CD14-positive monocyte (primary cell): ENCODE measurements around the gene L3MBTL3. TPM values are rescaled to one million over a fixed set of nuclear protein-coding genes. Genes with fewer than 3 reads are reported as not detected.

ENCODE experiments used
- DNase-seq, 3 donors: peaks; one replicate each; pipeline ENCODE4 v3.0.0-alpha.2; 2011 to 2022
- H2AFZ ChIP-seq: 2 replicates; pipeline ENCODE4 v1.6.0; 2012; ENCODE audit warnings: mild to moderate bottlenecking, low read depth, low read length, inconsistent platforms; ENCODE audit not compliant: insufficient read depth, poor library complexity, severe bottlenecking
- H3K27ac ChIP-seq, 2 donors: 1 replicate in 1 of 2; 2 replicates in 1 of 2; pipeline ENCODE4 v1.5.1; 2012 to 2013; ENCODE audit warnings: low read length in 2 of 2, control low read depth in 1 of 2, inconsistent platforms in 1 of 2, low read depth in 1 of 2, mild to moderate bottlenecking in 1 of 2
- H3K27me3 ChIP-seq, 2 donors: one replicate each; pipeline versions ENCODE4 v1.6.0 to v1.6.1; 2011 to 2013; ENCODE audit warnings: low read length in 2 of 2; ENCODE audit not compliant: control insufficient read depth in 2 of 2, insufficient read depth in 2 of 2
- H3K36me3 ChIP-seq, 2 donors: replicated peaks in 1 of 2; 1 replicate in 1 of 2; 2 replicates in 1 of 2; pipeline versions ENCODE4 v1.5.1 to v1.6.1; 2012 to 2013; ENCODE audit warnings: low read length in 2 of 2, control low read depth in 1 of 2, inconsistent platforms in 1 of 2, mild to moderate bottlenecking in 1 of 2; ENCODE audit not compliant: insufficient read depth in 2 of 2, control insufficient read depth in 1 of 2
- H3K4me1 ChIP-seq, 2 donors: 1 replicate in 1 of 2; 2 replicates in 1 of 2; pipeline versions ENCODE4 v1.5.1 to v1.6.1; 2012 to 2013; ENCODE audit warnings: low read length in 2 of 2, control low read depth in 1 of 2, inconsistent platforms in 1 of 2, mild to moderate bottlenecking in 1 of 2, moderate library complexity in 1 of 2; ENCODE audit not compliant: insufficient read depth in 2 of 2, control insufficient read depth in 1 of 2
- H3K4me2 ChIP-seq: replicated peaks from 2 replicates; pipeline ENCODE3; 2012; ENCODE audit warnings: low read length, moderate library complexity, mild to moderate bottlenecking; ENCODE audit not compliant: poor library complexity, severe bottlenecking; ENCODE audit errors: extremely low read depth
- H3K4me3 ChIP-seq, 3 experiments: fragments of 200-600 bp in 1 of 3; sonication (generic) in 1 of 3; replicated peaks in 1 of 3; 1 replicate in 2 of 3; 2 replicates in 1 of 3; pipeline ENCODE4 v1.5.1; 2011 to 2013; ENCODE audit warnings: low read length in 3 of 3, mild to moderate bottlenecking in 3 of 3, control low read depth in 2 of 3, low read depth in 2 of 3, inconsistent platforms in 1 of 3, moderate library complexity in 1 of 3
- H3K79me2 ChIP-seq: 2 replicates; pipeline ENCODE4 v1.6.0; 2012; ENCODE audit warnings: mild to moderate bottlenecking, control low read depth, inconsistent platforms, low read length, moderate library complexity; ENCODE audit not compliant: insufficient read depth
- H3K9ac ChIP-seq: 2 replicates; pipeline ENCODE4 v1.6.0; 2017; ENCODE audit warnings: low read length, mild to moderate bottlenecking; ENCODE audit not compliant: insufficient read depth, poor library complexity, severe bottlenecking
- H3K9me3 ChIP-seq, 2 donors: replicated peaks in 1 of 2; 1 replicate in 1 of 2; 2 replicates in 1 of 2; pipeline versions ENCODE4 v1.5.1 to v1.6.1; 2012 to 2013; ENCODE audit warnings: low read length in 2 of 2, control low read depth in 1 of 2; ENCODE audit not compliant: control insufficient read depth in 1 of 2, insufficient read depth in 1 of 2
- H4K20me1 ChIP-seq: 2 replicates; pipeline ENCODE4 v1.6.0; 2012; ENCODE audit warnings: mild to moderate bottlenecking, low read length, control low read depth, moderate library complexity; ENCODE audit not compliant: insufficient read depth
- H3K27ac Mint-ChIP-seq, 7 donors: one replicate each; pipeline ENCODE4 v1.8.0; 2020; ENCODE audit warnings: mild to moderate bottlenecking in 7 of 7, mixed read lengths in 7 of 7, moderate library complexity in 6 of 7, inconsistent platforms in 2 of 7
- H3K27me3 Mint-ChIP-seq, 3 donors: one replicate each; pipeline ENCODE4 v1.8.0; 2021 to 2022; ENCODE audit warnings: low read depth in 3 of 3, mild to moderate bottlenecking in 3 of 3, mixed read lengths in 3 of 3, moderate library complexity in 3 of 3, inconsistent platforms in 1 of 3
- H3K36me3 Mint-ChIP-seq, 2 donors: one replicate each; pipeline ENCODE4 v1.8.0; 2020; ENCODE audit warnings: mixed read lengths in 2 of 2, inconsistent platforms in 1 of 2, mild to moderate bottlenecking in 1 of 2
- H3K4me1 Mint-ChIP-seq: one replicate; pipeline ENCODE4 v1.8.0; 2020; ENCODE audit warnings: mild to moderate bottlenecking, mixed read lengths
- H3K4me3 Mint-ChIP-seq, 2 donors: one replicate each; pipeline ENCODE4 v1.8.0; 2020; ENCODE audit warnings: mild to moderate bottlenecking in 2 of 2, mixed read lengths in 2 of 2, moderate library complexity in 1 of 2
- H3K9me3 Mint-ChIP-seq, 7 donors: one replicate each; pipeline ENCODE4 v1.8.0; 2020 to 2022; ENCODE audit warnings: mixed read lengths in 7 of 7, mild to moderate bottlenecking in 6 of 7, moderate library complexity in 6 of 7, inconsistent platforms in 2 of 7
- WGBS: methylation state at CpG from one replicate; pipeline ENCODE4 v1.1.5; 2013; ENCODE audit warnings: missing lambda C conversion rate; ENCODE audit not compliant: insufficient coverage; 5-methylcytosine and 5-hydroxymethylcytosine counted together
- intact Hi-C, 2 donors: fragments of 100-400 bp; cut with micrococcal nuclease; formaldehyde crosslinking; loops; one replicate each; pipeline versions ENCODE4 v1.15.0 to v1.15.1; 2023
- polyA plus RNA-seq, 3 donors: library from polyadenylated mRNA; depleted of rRNA in 1 of 3; unstranded in 2 of 3; stranded (reverse) in 1 of 3; fragments of 300-500 nt in 2 of 3; fragments of >200 nt in 1 of 3; fragmentation: Illumina TruSeq in 2 of 3; gene quantifications; 1 replicate in 2 of 3; 2 replicates in 1 of 3; pipeline ENCODE4 v1.2.3, GENCODE V29; 2012 to 2021
- TF ChIP-seq, protein P1 (sequence below): fragments of 200-600 bp; IDR thresholded peaks from one replicate; pipeline ENCODE4 v1.8.0; 2022; ENCODE audit warnings: antibody characterized with exemption, mild to moderate bottlenecking

L3MBTL3 gene
- polyA plus RNA-seq, 3 donors: 2.1 to 8.0 (median 3.7) TPM

DNA sequence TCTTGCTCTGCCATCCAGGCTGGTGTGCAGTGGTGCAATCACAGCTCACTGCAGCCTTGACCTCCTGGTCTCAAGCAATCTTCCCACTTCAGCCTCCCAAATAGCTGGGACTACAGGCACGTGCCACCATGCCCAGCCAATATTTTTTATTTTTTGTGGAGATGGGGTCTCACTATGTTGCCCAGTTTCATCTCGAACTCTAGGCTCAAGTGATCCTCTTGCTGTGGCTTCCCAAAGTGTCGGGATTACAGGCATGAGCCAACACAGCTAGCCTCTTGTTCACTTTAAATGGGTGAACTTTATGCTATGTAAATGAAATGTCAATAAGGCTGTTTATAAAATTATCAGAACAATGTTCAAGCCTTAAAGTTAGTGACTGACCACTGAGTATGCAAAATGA, 167.3 kb downstream of the L3MBTL3 start:
- Histone ChIP-seq H3K36me3 (no peaks in the 10 kb centered on the region), H3K4me2 (no peak overlapping the region), H3K9me3 (no peaks in the 10 kb centered on the region), H3K27ac (no peak overlapping the region), H3K9ac (no peak overlapping the region), H2AFZ (no peak overlapping the region), H3K4me3 (no peak overlapping the region), H4K20me1 (no peaks in the 10 kb centered on the region), H3K27me3 (no peaks in the 10 kb centered on the region), H3K79me2 (no peaks in the 10 kb centered on the region), H3K4me1 (peaks cover 2 to 4% of the 10 kb centered on the region in 2 donors)
- TF ChIP-seq, protein P1, sequence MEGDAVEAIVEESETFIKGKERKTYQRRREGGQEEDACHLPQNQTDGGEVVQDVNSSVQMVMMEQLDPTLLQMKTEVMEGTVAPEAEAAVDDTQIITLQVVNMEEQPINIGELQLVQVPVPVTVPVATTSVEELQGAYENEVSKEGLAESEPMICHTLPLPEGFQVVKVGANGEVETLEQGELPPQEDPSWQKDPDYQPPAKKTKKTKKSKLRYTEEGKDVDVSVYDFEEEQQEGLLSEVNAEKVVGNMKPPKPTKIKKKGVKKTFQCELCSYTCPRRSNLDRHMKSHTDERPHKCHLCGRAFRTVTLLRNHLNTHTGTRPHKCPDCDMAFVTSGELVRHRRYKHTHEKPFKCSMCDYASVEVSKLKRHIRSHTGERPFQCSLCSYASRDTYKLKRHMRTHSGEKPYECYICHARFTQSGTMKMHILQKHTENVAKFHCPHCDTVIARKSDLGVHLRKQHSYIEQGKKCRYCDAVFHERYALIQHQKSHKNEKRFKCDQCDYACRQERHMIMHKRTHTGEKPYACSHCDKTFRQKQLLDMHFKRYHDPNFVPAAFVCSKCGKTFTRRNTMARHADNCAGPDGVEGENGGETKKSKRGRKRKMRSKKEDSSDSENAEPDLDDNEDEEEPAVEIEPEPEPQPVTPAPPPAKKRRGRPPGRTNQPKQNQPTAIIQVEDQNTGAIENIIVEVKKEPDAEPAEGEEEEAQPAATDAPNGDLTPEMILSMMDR: no peak
- no peak overlapping the region for H3K27ac Mint-ChIP-seq
- H3K4me1 Mint-ChIP-seq: peaks cover 13% of the 10 kb centered on the region
- no peaks in the 10 kb centered on the region for H3K36me3 Mint-ChIP-seq
- H3K9me3 Mint-ChIP-seq: peaks cover 0 to 3% (median 0%) of the 10 kb centered on the region in 7 donors
- DNase-seq: no peak
- intact Hi-C loops: no loop called here
- WGBS: 100% methylated on average over 2 of the region's 3 CpGs
- no peaks in the 10 kb centered on the region for H3K27me3 Mint-ChIP-seq
- no peak overlapping the region for H3K4me3 Mint-ChIP-seq

DNA sequence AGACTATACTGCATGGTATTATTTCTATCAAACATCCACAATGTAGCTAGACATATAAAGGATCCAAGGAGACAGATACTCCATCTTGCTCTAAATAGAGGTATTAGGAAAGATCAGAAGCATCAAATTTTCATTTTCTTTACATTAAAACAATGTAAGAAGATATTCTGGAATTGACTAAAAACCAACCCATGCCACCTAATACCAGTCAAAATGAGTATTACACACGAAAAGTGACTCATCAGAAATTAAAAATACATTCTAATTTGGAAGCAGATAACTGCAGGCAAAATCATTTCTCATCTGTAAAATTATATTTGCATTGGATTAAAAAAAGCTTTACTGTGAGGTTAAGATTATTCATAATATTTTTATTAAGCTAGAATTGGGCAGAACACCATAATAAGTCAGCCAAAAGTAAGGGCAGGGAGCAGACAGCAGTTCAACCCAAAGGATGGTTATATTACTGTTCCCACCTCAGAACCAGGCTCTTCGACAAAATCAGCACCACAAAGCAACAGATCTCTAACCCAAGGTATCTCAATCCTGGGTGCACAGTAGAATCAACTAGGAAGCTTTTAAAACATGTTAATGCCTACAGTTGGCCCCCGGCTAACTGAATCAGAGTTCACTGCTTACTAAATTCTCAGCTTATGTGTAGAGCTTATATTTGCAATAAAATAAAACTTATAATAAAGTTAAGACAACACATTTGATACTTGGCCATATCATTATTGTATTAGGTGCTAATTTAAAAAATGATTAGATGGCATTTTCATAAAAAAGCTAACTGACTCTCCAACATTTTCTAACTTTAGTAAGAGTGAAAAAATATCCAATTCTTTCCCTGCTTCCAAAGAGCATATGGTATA, 169.2 kb downstream of the L3MBTL3 start:
- Histone ChIP-seq H3K9ac (no peak overlapping the region), H4K20me1 (no peaks in the 10 kb centered on the region), H3K9me3 (no peaks in the 10 kb centered on the region), H3K27me3 (no peaks in the 10 kb centered on the region), H3K4me3 (no peak overlapping the region), H3K4me2 (no peak overlapping the region), H3K79me2 (no peaks in the 10 kb centered on the region), H2AFZ (no peak overlapping the region), H3K27ac (no peak overlapping the region), H3K36me3 (no peaks in the 10 kb centered on the region), H3K4me1 (peaks cover 16 to 19% of the 10 kb centered on the region in 2 donors)
- H3K27me3 Mint-ChIP-seq: no peaks in the 10 kb centered on the region
- peaks cover 31% of the 10 kb centered on the region for H3K4me1 Mint-ChIP-seq
- H3K36me3 Mint-ChIP-seq: peaks cover 3% of the 10 kb centered on the region in 2 donors
- peaks cover 2 to 4% (median 3%) of the 10 kb centered on the region in 7 donors for H3K9me3 Mint-ChIP-seq
- H3K27ac Mint-ChIP-seq: no peak overlapping the region
- DNase-seq: no peak
- 88% methylated on average over 1 of the region's 3 CpGs for WGBS
- intact Hi-C loops: no loop called here
- H3K4me3 Mint-ChIP-seq: no peak overlapping the region
- TF ChIP-seq, protein P1: no peak
